ENCODE data around the gene ARHGAP26. TPM values are rescaled to one million over a fixed set of nuclear protein-coding genes. Genes with fewer than 3 reads are reported as not detected.

ARHGAP26 gene
- total RNA-seq, 1 donor from 2014 or later, result 42.1 TPM

- H3K9me3 ChIP-seq, result no peaks in the 10 kb centered on the region
- H3K36me3 ChIP-seq, result no peaks in the 10 kb centered on the region
- H3K27ac ChIP-seq, result no peak overlapping the region
- no peaks in the 10 kb centered on the region for H3K4me1 ChIP-seq
- no peak for DNase-seq
- H3K27me3 ChIP-seq (ENCODE audit: low read depth), result no peaks in the 10 kb centered on the region
- intact Hi-C loops (cut with DNase I), result no loop called here
- no peak for TF ChIP-seq CTCF (IDR thresholded peaks at IDR 0.05)
- H3K4me3 ChIP-seq, result no peak overlapping the region
- no peak for ATAC-seq
These were observed 185.5 kb downstream of the ARHGAP26 start for GRCh38 chr5:142955628-142956027.

- Histone ChIP-seq H3K4me3 (no peak overlapping the region), H3K27ac (no peak overlapping the region), H3K36me3 (no peaks in the 10 kb centered on the region), H3K27me3 (ENCODE audit: low read depth) (no peaks in the 10 kb centered on the region), H3K4me1 (no peaks in the 10 kb centered on the region), H3K9me3 (no peaks in the 10 kb centered on the region)
- no peak for ATAC-seq
- intact Hi-C loops (cut with DNase I), result no loop called here
- DNase-seq, result no peak
- TF ChIP-seq CTCF (IDR thresholded peaks at IDR 0.05), result no peak
These were observed 187.4 kb downstream of the ARHGAP26 start for GRCh38 chr5:142957528-142957927.

GRCh38 chr5:142958944-142959682 lies 188.9 kb downstream of the ARHGAP26 start:
- Histone ChIP-seq H3K27me3 (ENCODE audit: low read depth) (no peaks in the 10 kb centered on the region), H3K27ac (no peak overlapping the region), H3K36me3 (no peaks in the 10 kb centered on the region), H3K4me3 (no peak overlapping the region), H3K4me1 (no peaks in the 10 kb centered on the region), H3K9me3 (no peaks in the 10 kb centered on the region)
- no peak for TF ChIP-seq CTCF (IDR thresholded peaks at IDR 0.05)
- DNase-seq, result no peak
- intact Hi-C loops (cut with DNase I), result no loop called here
- no peak for ATAC-seq

- TF ChIP-seq CTCF (IDR thresholded peaks at IDR 0.05), result no peak
- H3K4me3 ChIP-seq, result no peak overlapping the region
- no peak for DNase-seq
- H3K27ac ChIP-seq, result no peak overlapping the region
- no peaks in the 10 kb centered on the region for H3K36me3 ChIP-seq
- no peaks in the 10 kb centered on the region for H3K9me3 ChIP-seq
- H3K4me1 ChIP-seq, result no peaks in the 10 kb centered on the region
- no peak for ATAC-seq
- H3K27me3 ChIP-seq (ENCODE audit: low read depth), result no peaks in the 10 kb centered on the region
- intact Hi-C loops (cut with DNase I), result no loop called here
These were observed 189.8 kb downstream of the ARHGAP26 start for GRCh38 chr5:142959683-142960657.

- intact Hi-C loops (cut with DNase I), result no loop called here
- Histone ChIP-seq H3K27me3 (ENCODE audit: low read depth) (no peaks in the 10 kb centered on the region), H3K4me1 (no peaks in the 10 kb centered on the region), H3K4me3 (no peak overlapping the region), H3K9me3 (no peaks in the 10 kb centered on the region), H3K27ac (no peak overlapping the region), H3K36me3 (no peaks in the 10 kb centered on the region)
- no peak for TF ChIP-seq CTCF (IDR thresholded peaks at IDR 0.05)
- ATAC-seq (no peak), DNase-seq (no peak)
These were observed 191.4 kb downstream of the ARHGAP26 start for GRCh38 chr5:142961440-142962173.
